CD14-positive monocyte (primary cell): ENCODE results near the gene CTNND2. TPM values are rescaled to one million over a fixed set of nuclear protein-coding genes. Genes with fewer than 3 reads are reported as not detected.

Experiments used
- DNase-seq, 3 donors: peaks; one replicate each; pipeline ENCODE4 v3.0.0-alpha.2; 2011 to 2022
- H2AFZ ChIP-seq: 2 replicates; pipeline ENCODE4 v1.6.0; 2012; ENCODE audit warnings: mild to moderate bottlenecking, low read depth, low read length, inconsistent platforms; ENCODE audit not compliant: insufficient read depth, poor library complexity, severe bottlenecking
- H3K27ac ChIP-seq, 2 donors: 1 replicate in 1 of 2; 2 replicates in 1 of 2; pipeline ENCODE4 v1.5.1; 2012 to 2013; ENCODE audit warnings: low read length in 2 of 2, control low read depth in 1 of 2, inconsistent platforms in 1 of 2, low read depth in 1 of 2, mild to moderate bottlenecking in 1 of 2
- H3K27me3 ChIP-seq, 2 donors: one replicate each; pipeline versions ENCODE4 v1.6.0 to v1.6.1; 2011 to 2013; ENCODE audit warnings: low read length in 2 of 2; ENCODE audit not compliant: control insufficient read depth in 2 of 2, insufficient read depth in 2 of 2
- H3K36me3 ChIP-seq, 2 donors: replicated peaks in 1 of 2; 1 replicate in 1 of 2; 2 replicates in 1 of 2; pipeline versions ENCODE4 v1.5.1 to v1.6.1; 2012 to 2013; ENCODE audit warnings: low read length in 2 of 2, control low read depth in 1 of 2, inconsistent platforms in 1 of 2, mild to moderate bottlenecking in 1 of 2; ENCODE audit not compliant: insufficient read depth in 2 of 2, control insufficient read depth in 1 of 2
- H3K4me1 ChIP-seq, 2 donors: 1 replicate in 1 of 2; 2 replicates in 1 of 2; pipeline versions ENCODE4 v1.5.1 to v1.6.1; 2012 to 2013; ENCODE audit warnings: low read length in 2 of 2, control low read depth in 1 of 2, inconsistent platforms in 1 of 2, mild to moderate bottlenecking in 1 of 2, moderate library complexity in 1 of 2; ENCODE audit not compliant: insufficient read depth in 2 of 2, control insufficient read depth in 1 of 2
- H3K4me2 ChIP-seq: replicated peaks from 2 replicates; pipeline ENCODE3; 2012; ENCODE audit warnings: low read length, moderate library complexity, mild to moderate bottlenecking; ENCODE audit not compliant: poor library complexity, severe bottlenecking; ENCODE audit errors: extremely low read depth
- H3K4me3 ChIP-seq, 3 experiments: fragments of 200-600 bp in 1 of 3; sonication (generic) in 1 of 3; replicated peaks in 1 of 3; 1 replicate in 2 of 3; 2 replicates in 1 of 3; pipeline ENCODE4 v1.5.1; 2011 to 2013; ENCODE audit warnings: low read length in 3 of 3, mild to moderate bottlenecking in 3 of 3, control low read depth in 2 of 3, low read depth in 2 of 3, inconsistent platforms in 1 of 3, moderate library complexity in 1 of 3
- H3K79me2 ChIP-seq: 2 replicates; pipeline ENCODE4 v1.6.0; 2012; ENCODE audit warnings: mild to moderate bottlenecking, control low read depth, inconsistent platforms, low read length, moderate library complexity; ENCODE audit not compliant: insufficient read depth
- H3K9ac ChIP-seq: 2 replicates; pipeline ENCODE4 v1.6.0; 2017; ENCODE audit warnings: low read length, mild to moderate bottlenecking; ENCODE audit not compliant: insufficient read depth, poor library complexity, severe bottlenecking
- H3K9me3 ChIP-seq, 2 donors: replicated peaks in 1 of 2; 1 replicate in 1 of 2; 2 replicates in 1 of 2; pipeline versions ENCODE4 v1.5.1 to v1.6.1; 2012 to 2013; ENCODE audit warnings: low read length in 2 of 2, control low read depth in 1 of 2; ENCODE audit not compliant: control insufficient read depth in 1 of 2, insufficient read depth in 1 of 2
- H4K20me1 ChIP-seq: 2 replicates; pipeline ENCODE4 v1.6.0; 2012; ENCODE audit warnings: mild to moderate bottlenecking, low read length, control low read depth, moderate library complexity; ENCODE audit not compliant: insufficient read depth
- H3K27ac Mint-ChIP-seq, 7 donors: one replicate each; pipeline ENCODE4 v1.8.0; 2020; ENCODE audit warnings: mild to moderate bottlenecking in 7 of 7, mixed read lengths in 7 of 7, moderate library complexity in 6 of 7, inconsistent platforms in 2 of 7
- H3K27me3 Mint-ChIP-seq, 3 donors: one replicate each; pipeline ENCODE4 v1.8.0; 2021 to 2022; ENCODE audit warnings: low read depth in 3 of 3, mild to moderate bottlenecking in 3 of 3, mixed read lengths in 3 of 3, moderate library complexity in 3 of 3, inconsistent platforms in 1 of 3
- H3K36me3 Mint-ChIP-seq, 2 donors: one replicate each; pipeline ENCODE4 v1.8.0; 2020; ENCODE audit warnings: mixed read lengths in 2 of 2, inconsistent platforms in 1 of 2, mild to moderate bottlenecking in 1 of 2
- H3K4me1 Mint-ChIP-seq: one replicate; pipeline ENCODE4 v1.8.0; 2020; ENCODE audit warnings: mild to moderate bottlenecking, mixed read lengths
- H3K4me3 Mint-ChIP-seq, 2 donors: one replicate each; pipeline ENCODE4 v1.8.0; 2020; ENCODE audit warnings: mild to moderate bottlenecking in 2 of 2, mixed read lengths in 2 of 2, moderate library complexity in 1 of 2
- H3K9me3 Mint-ChIP-seq, 7 donors: one replicate each; pipeline ENCODE4 v1.8.0; 2020 to 2022; ENCODE audit warnings: mixed read lengths in 7 of 7, mild to moderate bottlenecking in 6 of 7, moderate library complexity in 6 of 7, inconsistent platforms in 2 of 7
- CTCF ChIP-seq: fragments of 200-600 bp; IDR thresholded peaks from one replicate; pipeline ENCODE4 v1.8.0; 2022; ENCODE audit warnings: antibody characterized with exemption, mild to moderate bottlenecking
- WGBS: methylation state at CpG from one replicate; pipeline ENCODE4 v1.1.5; 2013; ENCODE audit warnings: missing lambda C conversion rate; ENCODE audit not compliant: insufficient coverage; 5-methylcytosine and 5-hydroxymethylcytosine counted together
- intact Hi-C, 2 donors: fragments of 100-400 bp; cut with micrococcal nuclease; formaldehyde crosslinking; loops; one replicate each; pipeline versions ENCODE4 v1.15.0 to v1.15.1; 2023
- polyA plus RNA-seq, 3 donors: library from polyadenylated mRNA; depleted of rRNA in 1 of 3; unstranded in 2 of 3; stranded (reverse) in 1 of 3; fragments of 300-500 nt in 2 of 3; fragments of >200 nt in 1 of 3; fragmentation: Illumina TruSeq in 2 of 3; gene quantifications; 1 replicate in 2 of 3; 2 replicates in 1 of 3; pipeline ENCODE4 v1.2.3, GENCODE V29; 2012 to 2021

CTNND2 gene
- polyA plus RNA-seq, 3 donors = not detected

- H2AFZ ChIP-seq = no peak overlapping the region
- Mint-ChIP-seq H3K9me3 (peaks cover 0 to 4% (median 0%) of the 10 kb centered on the region in 7 donors), H3K4me1 (no peaks in the 10 kb centered on the region), H3K36me3 (no peaks in the 10 kb centered on the region), H3K4me3 (no peak overlapping the region), H3K27ac (no peak overlapping the region), H3K27me3 (no peaks in the 10 kb centered on the region)
- H3K4me2 ChIP-seq = no peak overlapping the region
- no peaks in the 10 kb centered on the region for H3K27me3 ChIP-seq
- H3K9me3 ChIP-seq = no peaks in the 10 kb centered on the region
- intact Hi-C loops = no loop called here
- H3K79me2 ChIP-seq = no peaks in the 10 kb centered on the region
- WGBS = 80% methylated on average over 2 of the region's 3 CpGs
- H3K4me1 ChIP-seq = no peaks in the 10 kb centered on the region
- H4K20me1 ChIP-seq = no peaks in the 10 kb centered on the region
- no peaks in the 10 kb centered on the region for H3K36me3 ChIP-seq
- no peak overlapping the region for H3K4me3 ChIP-seq
- no peak for TF ChIP-seq CTCF
- DNase-seq = no peak
- no peak overlapping the region for H3K27ac ChIP-seq
- H3K9ac ChIP-seq = no peak overlapping the region
Observed at GRCh38 chr5:11809407-11809806, 94.8 kb downstream of the CTNND2 start.

DNA sequence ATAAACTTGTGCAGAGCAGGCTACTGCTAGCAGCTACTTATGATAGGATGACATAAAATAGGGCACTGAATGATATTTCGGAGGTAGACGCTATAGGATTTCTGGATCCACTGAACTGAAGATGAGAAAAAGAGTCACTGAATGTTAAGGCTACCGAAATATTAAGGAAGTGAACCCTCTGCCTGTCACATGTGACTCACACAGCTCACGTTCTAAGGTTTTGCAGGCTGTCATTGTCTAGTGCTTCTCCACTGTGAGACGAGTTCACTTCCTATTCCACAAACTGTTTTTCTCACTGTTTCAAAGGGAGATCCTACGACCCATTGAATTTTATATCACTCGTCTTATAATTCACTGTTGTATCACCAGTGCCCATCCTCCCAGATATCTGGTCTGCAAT lies 100.8 kb downstream of the CTNND2 start:
- Histone ChIP-seq H3K4me1 (no peaks in the 10 kb centered on the region), H3K4me2 (no peak overlapping the region), H3K9ac (no peak overlapping the region), H3K79me2 (no peaks in the 10 kb centered on the region), H3K36me3 (no peaks in the 10 kb centered on the region), H4K20me1 (no peaks in the 10 kb centered on the region), H3K9me3 (no peaks in the 10 kb centered on the region), H3K27ac (no peak overlapping the region), H3K27me3 (no peaks in the 10 kb centered on the region), H3K4me3 (no peak overlapping the region), H2AFZ (no peak overlapping the region)
- 47% methylated on average over 4 of the region's 7 CpGs for whole genome bisulfite sequencing
- H3K9me3 Mint-ChIP-seq = peaks cover 0 to 3% (median 0%) of the 10 kb centered on the region in 7 donors
- no peak for TF ChIP-seq CTCF
- H3K27me3 Mint-ChIP-seq = peaks cover 0 to 1% (median 1%) of the 10 kb centered on the region in 3 donors
- no peak overlapping the region for H3K4me3 Mint-ChIP-seq
- no peaks in the 10 kb centered on the region for H3K4me1 Mint-ChIP-seq
- no peak overlapping the region for H3K27ac Mint-ChIP-seq
- no peak for DNase-seq
- intact Hi-C loops = no loop called here
- H3K36me3 Mint-ChIP-seq = no peaks in the 10 kb centered on the region
